Measurements from ENCODE around the gene HMCN2.
"Not testable (repeated sequence)": the region's sequence is repeated elsewhere in the genome, so short reads cannot be mapped to it uniquely, and the experiment has no call there.

The HMCN2 gene

GRCh38 chr9:130327781-130328348 lies 62.3 kb downstream of the HMCN2 start:
- no peak for DNase-seq (ENCODE audit: low read depth in 2 of 2, low spot score in 1 of 2)

- DNase-seq (ENCODE audit: low read depth in 2 of 2, low spot score in 1 of 2), result no peak
Measured at GRCh38 chr9:130328349-130328801, 62.8 kb downstream of the HMCN2 start.

GRCh38 chr9:130329061-130329460 lies 63.5 kb downstream of the HMCN2 start:
- DNase-seq (ENCODE audit: low read depth in 2 of 2, low spot score in 1 of 2), result no peak

- no peak for DNase-seq (ENCODE audit: low read depth in 2 of 2, low spot score in 1 of 2)
Measured at GRCh38 chr9:130330202-130330862, 64.8 kb downstream of the HMCN2 start.

GRCh38 chr9:130331061-130331460 lies 65.5 kb downstream of the HMCN2 start:
- no peak for DNase-seq (ENCODE audit: low read depth in 2 of 2, low spot score in 1 of 2)

GRCh38 chr9:130331573-130331972 lies 66.0 kb downstream of the HMCN2 start:
- DNase-seq (ENCODE audit: low read depth in 2 of 2, low spot score in 1 of 2), result no peak

GRCh38 chr9:130332384-130332926 lies 66.9 kb downstream of the HMCN2 start:
- DNase-seq (ENCODE audit: low read depth in 2 of 2, low spot score in 1 of 2), result no peak

GRCh38 chr9:130333041-130333711 lies 67.6 kb downstream of the HMCN2 start:
- no peak for DNase-seq (ENCODE audit: low read depth in 2 of 2, low spot score in 1 of 2)

- DNase-seq (ENCODE audit: low read depth in 2 of 2, low spot score in 1 of 2), result no peak
Measured at GRCh38 chr9:130333712-130334062, 68.1 kb downstream of the HMCN2 start.

GRCh38 chr9:130334915-130335314 lies 69.4 kb downstream of the HMCN2 start:
- DNase-seq (ENCODE audit: low read depth in 2 of 2, low spot score in 1 of 2), result no peak

GRCh38 chr9:130336027-130336610 lies 70.6 kb downstream of the HMCN2 start:
- no peak for DNase-seq (ENCODE audit: low read depth in 2 of 2, low spot score in 1 of 2)

- no peak for DNase-seq (ENCODE audit: low read depth in 2 of 2, low spot score in 1 of 2)
Measured at GRCh38 chr9:130336885-130337284, 71.3 kb downstream of the HMCN2 start.

- no peak for DNase-seq (ENCODE audit: low read depth in 2 of 2, low spot score in 1 of 2)
Measured at GRCh38 chr9:130337318-130337717, 71.8 kb downstream of the HMCN2 start.

GRCh38 chr9:130337784-130338380 lies 72.3 kb downstream of the HMCN2 start:
- DNase-seq (ENCODE audit: low read depth in 2 of 2, low spot score in 1 of 2), result no peak

GRCh38 chr9:130338891-130339290 lies 73.3 kb downstream of the HMCN2 start:
- DNase-seq (ENCODE audit: low read depth in 2 of 2, low spot score in 1 of 2), result not testable (repeated sequence)

- no peak for DNase-seq (ENCODE audit: low read depth in 2 of 2, low spot score in 1 of 2)
Measured at GRCh38 chr9:130339306-130339705, 73.7 kb downstream of the HMCN2 start.

- DNase-seq (ENCODE audit: low read depth in 2 of 2, low spot score in 1 of 2), result no peak
Measured at GRCh38 chr9:130340011-130340410, 74.5 kb downstream of the HMCN2 start.

GRCh38 chr9:130340557-130340956 lies 75.0 kb downstream of the HMCN2 start:
- DNase-seq (ENCODE audit: low read depth in 2 of 2, low spot score in 1 of 2), result not testable (repeated sequence)

- no peak for DNase-seq (ENCODE audit: low read depth in 2 of 2, low spot score in 1 of 2)
Measured at GRCh38 chr9:130341128-130341527, 75.6 kb downstream of the HMCN2 start.

GRCh38 chr9:130341839-130342713 lies 76.5 kb downstream of the HMCN2 start:
- no peak for DNase-seq (ENCODE audit: low read depth in 2 of 2, low spot score in 1 of 2)

- DNase-seq (ENCODE audit: low read depth in 2 of 2, low spot score in 1 of 2), result no peak
Measured at GRCh38 chr9:130342714-130343085, 77.1 kb downstream of the HMCN2 start.

All from stimulated activated CD8-positive, alpha-beta memory T cell treated with anti-CD3 and anti-CD28 coated beads, Interleukin-4, amount 100 ng/mL, for 1 hour (primary cell).